Activated CD4-positive, alpha-beta memory T cell treated with anti-CD3 and anti-CD28 coated beads, Interleukin-2, amount 10 ng/mL, durations not matched to agents 7 days and 5 days (primary cell): ENCODE results near the gene PDE8A. TPM values are rescaled to one million over a fixed set of nuclear protein-coding genes. Genes with fewer than 3 reads are reported as not detected.

Experiments used
- CTCF ChIA-PET: fragments of 350-600 bp; sonication (Branson Sonifier 250); formaldehyde crosslinking; loops from one replicate; lab custom pipeline; 2021; ENCODE audit warnings: antibody characterized with exemption, inconsistent platforms; lab: Charles Lee
- POLR2A ChIA-PET: fragments of 350-600 bp; sonication (Branson Sonifier 250); formaldehyde crosslinking; loops from one replicate; lab custom pipeline; 2021; ENCODE audit warnings: antibody characterized with exemption; lab: Charles Lee
- DNase-seq: peaks from one replicate; pipeline ENCODE4 v3.0.0-alpha.2; 2020
- H3K27ac Mint-ChIP-seq: one replicate; pipeline ENCODE4 v1.8.0; 2021; ENCODE audit warnings: mild to moderate bottlenecking, mixed read lengths
- H3K27me3 Mint-ChIP-seq: one replicate; pipeline ENCODE4 v1.8.0; 2021; ENCODE audit warnings: mixed read lengths
- H3K36me3 Mint-ChIP-seq: one replicate; pipeline ENCODE4 v1.8.0; 2021; ENCODE audit warnings: low read depth, mixed read lengths
- H3K4me1 Mint-ChIP-seq: one replicate; pipeline ENCODE4 v1.8.0; 2021; ENCODE audit warnings: mixed read lengths
- H3K4me3 Mint-ChIP-seq: one replicate; pipeline ENCODE4 v1.8.0; 2021; ENCODE audit warnings: mild to moderate bottlenecking, mixed read lengths
- H3K9me3 Mint-ChIP-seq: one replicate; pipeline ENCODE4 v1.8.0; 2021; ENCODE audit warnings: mixed read lengths
- total RNA-seq, 2 experiments: library from RNA; stranded (reverse); gene quantifications; one replicate each; pipeline ENCODE4 v1.2.3, GENCODE V29; 2021

The PDE8A gene
- total RNA-seq, 2 experiments from 2014 or later: 24.4 to 25.1 TPM

- H3K27me3 Mint-ChIP-seq: peaks cover 5% of the 10 kb centered on the region
- H3K4me1 Mint-ChIP-seq: no peaks in the 10 kb centered on the region
- no peak overlapping the region for H3K4me3 Mint-ChIP-seq
- POLR2A ChIA-PET: interaction anchor here (2.4 kb wide), 1 partner anchor 12 kb away, joined by 8 read pairs; the partner anchor contains the start of gene PDE8A
- CTCF ChIA-PET: no interaction called here
- peak overlapping the region; percentile 4 for H3K27ac Mint-ChIP-seq
- peaks cover 2% of the 10 kb centered on the region for H3K9me3 Mint-ChIP-seq
- no peaks in the 10 kb centered on the region for H3K36me3 Mint-ChIP-seq
- no peak for DNase-seq
These were observed 13.4 kb upstream of the PDE8A start for GRCh38 chr15:84968301-84968700.

DNA sequence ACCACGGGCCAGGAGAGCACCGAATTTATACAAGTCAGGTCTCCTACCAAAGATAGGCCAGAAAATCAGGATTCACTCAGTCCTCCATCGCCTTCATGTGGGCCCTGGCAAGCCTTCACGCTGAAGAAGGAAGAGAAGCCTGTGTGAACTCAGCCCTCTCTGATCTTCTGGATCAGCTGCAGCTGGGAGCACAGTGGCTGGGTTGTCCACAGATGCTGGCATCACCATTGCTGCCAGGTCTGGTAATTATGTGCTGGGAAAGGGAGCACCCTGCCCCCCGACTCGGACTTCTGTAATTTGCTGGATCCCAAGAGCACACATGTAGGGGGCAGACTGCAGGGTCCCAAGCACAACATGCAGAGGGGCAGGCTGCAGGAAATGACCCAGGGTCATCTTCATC, 12.4 kb upstream of the PDE8A start:
- ChIA-PET CTCF (no interaction called here), POLR2A (interaction anchor here (2.4 kb wide), 1 partner anchor 12 kb away, joined by 8 read pairs; the partner anchor contains the start of gene PDE8A)
- Mint-ChIP-seq H3K27me3 (peaks cover 5% of the 10 kb centered on the region), H3K4me1 (no peaks in the 10 kb centered on the region), H3K9me3 (peaks cover 2% of the 10 kb centered on the region), H3K4me3 (no peak overlapping the region), H3K27ac (no peak overlapping the region), H3K36me3 (no peaks in the 10 kb centered on the region)
- DNase-seq: no peak

DNA sequence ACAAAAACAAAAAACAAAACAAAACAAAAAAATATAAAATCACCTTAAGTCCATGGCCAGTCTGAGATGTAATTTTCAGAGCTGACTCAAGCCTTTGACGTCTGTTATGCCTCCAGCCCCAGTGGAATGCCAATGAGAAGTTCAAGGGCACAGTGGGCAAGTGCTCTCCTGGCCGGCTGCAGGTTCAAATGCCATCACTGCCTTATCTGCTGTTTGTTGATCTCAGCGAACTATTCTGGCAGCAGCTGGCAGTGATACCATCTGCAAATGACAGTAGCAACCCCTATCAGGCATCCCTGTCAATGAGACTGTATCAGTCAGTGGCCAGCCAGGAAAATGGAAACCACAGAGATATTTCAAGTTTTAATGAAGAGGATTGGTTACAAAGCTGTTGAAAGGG, 10.8 kb upstream of the PDE8A start:
- POLR2A ChIA-PET: interaction anchor here (0.6 kb wide), 1 partner anchor 438 kb away, joined by 3 read pairs; no protein-coding TSS in a partner anchor
- H3K4me3 Mint-ChIP-seq: no peak overlapping the region
- no peaks in the 10 kb centered on the region for H3K36me3 Mint-ChIP-seq
- CTCF ChIA-PET: no interaction called here
- H3K27me3 Mint-ChIP-seq: peaks cover 7% of the 10 kb centered on the region
- H3K9me3 Mint-ChIP-seq: peaks cover 2% of the 10 kb centered on the region
- H3K27ac Mint-ChIP-seq: no peak overlapping the region
- DNase-seq: no peak
- no peaks in the 10 kb centered on the region for H3K4me1 Mint-ChIP-seq

GRCh38 chr15:84973492-84974460, 7.9 kb upstream of the PDE8A start:
- Mint-ChIP-seq H3K27me3 (peaks cover 8% of the 10 kb centered on the region), H3K4me1 (peaks cover 2% of the 10 kb centered on the region), H3K27ac (no peak overlapping the region), H3K9me3 (no peaks in the 10 kb centered on the region), H3K36me3 (no peaks in the 10 kb centered on the region), H3K4me3 (no peak overlapping the region)
- POLR2A ChIA-PET: no interaction called here
- CTCF ChIA-PET: no interaction called here
- DNase-seq: no peak

- peaks cover 14% of the 10 kb centered on the region for H3K4me1 Mint-ChIP-seq
- H3K36me3 Mint-ChIP-seq: no peaks in the 10 kb centered on the region
- peaks cover 8% of the 10 kb centered on the region for H3K27me3 Mint-ChIP-seq
- ChIA-PET CTCF (no interaction called here), POLR2A (no interaction called here)
- H3K9me3 Mint-ChIP-seq: no peaks in the 10 kb centered on the region
- no peak overlapping the region for H3K27ac Mint-ChIP-seq
- no peak for DNase-seq
- no peak overlapping the region for H3K4me3 Mint-ChIP-seq
These were observed 5.7 kb upstream of the PDE8A start for GRCh38 chr15:84975871-84976351.

DNA sequence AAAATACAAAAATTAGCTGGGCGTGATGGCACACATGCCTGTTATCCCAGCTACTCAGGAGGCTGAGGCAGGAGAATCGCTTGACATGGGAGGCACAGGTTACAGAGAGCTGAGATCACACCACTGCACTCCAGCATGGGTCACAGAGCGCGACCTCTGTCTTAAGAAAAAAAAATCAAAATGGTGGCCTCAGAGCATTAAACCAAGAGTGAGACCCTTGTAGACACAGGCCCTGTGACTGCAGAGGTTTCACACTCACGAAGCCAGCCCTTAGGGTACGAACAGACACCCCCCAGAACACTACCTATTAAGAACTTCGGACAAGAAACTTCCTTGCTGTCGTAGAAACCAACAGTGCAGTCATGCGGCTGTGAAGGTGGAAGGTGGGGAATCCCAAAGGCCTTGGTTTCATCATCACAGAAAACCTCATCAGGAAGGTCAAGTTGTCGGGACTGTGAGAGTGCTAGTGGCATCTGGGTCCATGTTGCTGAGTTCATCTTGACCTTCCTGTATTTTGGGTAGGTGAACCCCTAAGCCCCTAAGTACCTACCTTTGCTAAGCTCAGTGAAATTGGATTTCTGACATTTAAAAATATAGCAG, 4.8 kb upstream of the PDE8A start:
- ChIA-PET CTCF (no interaction called here), POLR2A (no interaction called here)
- peaks cover 6% of the 10 kb centered on the region for H3K27me3 Mint-ChIP-seq

GRCh38 chr15:84979651-84980050, 2.0 kb upstream of the PDE8A start:
- Mint-ChIP-seq H3K9me3 (no peaks in the 10 kb centered on the region), H3K4me3 (peak overlapping the region; percentile 88), H3K27me3 (peaks cover 5% of the 10 kb centered on the region), H3K36me3 (peaks cover 3% of the 10 kb centered on the region), H3K4me1 (peaks cover 36% of the 10 kb centered on the region), H3K27ac (peak overlapping the region; percentile 94)
- CTCF ChIA-PET: interaction anchor here (1.2 kb wide), 1 partner anchor 10 kb away, joined by 3 read pairs; no protein-coding TSS in a partner anchor
- POLR2A ChIA-PET: interaction anchor here (1.5 to 2.9 kb wide), 4 partner anchors 9 to 348 kb away, joined by 3 to 20 read pairs (median 7); no protein-coding TSS in a partner anchor
- no peak for DNase-seq

More for the DNA sequence above, 4.8 kb upstream of the PDE8A start:
- Mint-ChIP-seq H3K27ac (no peak overlapping the region), H3K4me1 (peaks cover 14% of the 10 kb centered on the region), H3K4me3 (no peak overlapping the region), H3K36me3 (no peaks in the 10 kb centered on the region), H3K9me3 (no peaks in the 10 kb centered on the region)
- no peak for DNase-seq

GRCh38 chr15:84980196-84981053, 1.2 kb upstream of the PDE8A start:
- CTCF ChIA-PET: interaction anchor here (0.8 to 1.8 kb wide), 9 partner anchors 9 to 410 kb away, joined by 3 to 6 read pairs (median 3); no protein-coding TSS in a partner anchor
- DNase-seq: peak; percentile 89
- POLR2A ChIA-PET: interaction anchor here (0.6 to 2.9 kb wide), 20 partner anchors 8 to 410 kb away, joined by 3 to 20 read pairs (median 3); no protein-coding TSS in a partner anchor
- Mint-ChIP-seq H3K4me1 (peaks cover 44% of the 10 kb centered on the region), H3K27ac (peak overlapping the region; percentile 94), H3K36me3 (peaks cover 3% of the 10 kb centered on the region), H3K27me3 (peaks cover 5% of the 10 kb centered on the region), H3K4me3 (peak overlapping the region; percentile 88), H3K9me3 (no peaks in the 10 kb centered on the region)

GRCh38 chr15:84981054-84981710, 474 bp upstream of the PDE8A start:
- H3K4me3 Mint-ChIP-seq: peak overlapping the region; percentile 88
- peaks cover 5% of the 10 kb centered on the region for H3K27me3 Mint-ChIP-seq
- CTCF ChIA-PET: interaction anchor here (0.8 to 1.8 kb wide), 9 partner anchors 8 to 410 kb away, joined by 3 to 6 read pairs (median 3); no protein-coding TSS in a partner anchor
- peaks cover 5% of the 10 kb centered on the region for H3K36me3 Mint-ChIP-seq
- DNase-seq: peak; percentile 97
- H3K27ac Mint-ChIP-seq: peak overlapping the region; percentile 94
- H3K4me1 Mint-ChIP-seq: peaks cover 48% of the 10 kb centered on the region
- H3K9me3 Mint-ChIP-seq: no peaks in the 10 kb centered on the region
- POLR2A ChIA-PET: interaction anchor here (0.6 to 2.9 kb wide), 21 partner anchors 8 to 410 kb away, joined by 3 to 20 read pairs (median 3); no protein-coding TSS in a partner anchor

- Mint-ChIP-seq H3K4me3 (peak overlapping the region; percentile 96), H3K36me3 (peaks cover 5% of the 10 kb centered on the region), H3K9me3 (no peaks in the 10 kb centered on the region), H3K27ac (peak overlapping the region; percentile 89), H3K4me1 (peaks cover 57% of the 10 kb centered on the region), H3K27me3 (peaks cover 5% of the 10 kb centered on the region)
- CTCF ChIA-PET: interaction anchor here (1.2 kb wide), 1 partner anchor 45 kb away, joined by 3 read pairs; no protein-coding TSS in a partner anchor
- POLR2A ChIA-PET: interaction anchor here (0.6 to 2.4 kb wide), 3 partner anchors 10 to 107 kb away, joined by 3 to 12 read pairs (median 4); no protein-coding TSS in a partner anchor
- DNase-seq: peak; percentile 61
These were observed 755 bp downstream of the PDE8A start for GRCh38 chr15:84982301-84982920.

GRCh38 chr15:84983294-84983693, 1.6 kb downstream of the PDE8A start:
- CTCF ChIA-PET: no interaction called here
- POLR2A ChIA-PET: interaction anchor here (0.6 kb wide), 1 partner anchor 106 kb away, joined by 3 read pairs; no protein-coding TSS in a partner anchor
- peaks cover 5% of the 10 kb centered on the region for H3K36me3 Mint-ChIP-seq
- peak overlapping the region; percentile 89 for H3K27ac Mint-ChIP-seq
- DNase-seq: no peak
- no peaks in the 10 kb centered on the region for H3K9me3 Mint-ChIP-seq
- peaks cover 64% of the 10 kb centered on the region for H3K4me1 Mint-ChIP-seq
- peaks cover 4% of the 10 kb centered on the region for H3K27me3 Mint-ChIP-seq
- H3K4me3 Mint-ChIP-seq: peak overlapping the region; percentile 96
